DND-41 (cell line): ENCODE measurements around the gene SUMO2.

Source experiments
- ATAC-seq: fragments of 200-7000 bp; cut with Tn5 transposase; 3 replicates; pipeline ENCODE4 v1.9.1; 2021; ENCODE audit warnings: low read depth; ENCODE audit not compliant: insufficient read depth
- DNase-seq: peaks from one replicate; pipeline ENCODE4 v3.0.0-alpha.2; 2020
- H2AFZ ChIP-seq: 2 replicates; pipeline ENCODE4 v1.6.0; 2012; ENCODE audit warnings: low read depth, low read length
- H3K27ac ChIP-seq: 2 replicates; pipeline ENCODE4 v1.5.1; 2012; ENCODE audit warnings: low read length, inconsistent platforms
- H3K27me3 ChIP-seq: fragments of 200-600 bp; sonication (generic); 2 replicates; pipeline ENCODE4 v1.6.0; 2012; ENCODE audit warnings: low read length, mild to moderate bottlenecking, inconsistent platforms; ENCODE audit not compliant: insufficient read depth, poor library complexity
- H3K36me3 ChIP-seq: 2 replicates; pipeline ENCODE4 v1.5.1; 2012; ENCODE audit warnings: low read length, inconsistent platforms; ENCODE audit not compliant: insufficient read depth
- H3K4me1 ChIP-seq: 2 replicates; pipeline ENCODE4 v1.5.1; 2012; ENCODE audit warnings: mild to moderate bottlenecking, low read length; ENCODE audit not compliant: insufficient read depth
- H3K4me2 ChIP-seq: 2 replicates; pipeline ENCODE4 v1.6.0; 2012; ENCODE audit warnings: mild to moderate bottlenecking, moderate library complexity, low read length, inconsistent platforms; ENCODE audit not compliant: insufficient read depth
- H3K4me3 ChIP-seq, 2 experiments: fragments of 200-600 bp in 1 of 2; shearing (Covaris generic) in 1 of 2; 2 replicates each; pipeline ENCODE4 v1.5.1; 2012 to 2016; ENCODE audit warnings: inconsistent platforms in 2 of 2, low read length in 2 of 2, mild to moderate bottlenecking in 2 of 2, low read depth in 1 of 2, moderate library complexity in 1 of 2
- H3K79me2 ChIP-seq: 2 replicates; pipeline ENCODE4 v1.6.0; 2012; ENCODE audit warnings: low read length, inconsistent platforms; ENCODE audit not compliant: insufficient read depth
- H3K9ac ChIP-seq: 2 replicates; pipeline ENCODE4 v1.6.0; 2012; ENCODE audit warnings: low read depth, mild to moderate bottlenecking, inconsistent platforms, low read length, moderate library complexity
- H3K9me3 ChIP-seq: 2 replicates; pipeline ENCODE4 v1.5.1; 2012; ENCODE audit warnings: low read length, moderate library complexity, mild to moderate bottlenecking, inconsistent platforms; ENCODE audit not compliant: insufficient read depth, severe bottlenecking
- H4K20me1 ChIP-seq: 2 replicates; pipeline ENCODE4 v1.6.0; 2012; ENCODE audit warnings: low read length; ENCODE audit not compliant: insufficient read depth
- EZH2 ChIP-seq: IDR thresholded peaks from 3 replicates; pipeline ENCODE4 v1.6.1; 2012; ENCODE audit warnings: borderline replicate concordance, low read depth, mild to moderate bottlenecking, moderate library complexity, low read length, inconsistent platforms; ENCODE audit not compliant: severe bottlenecking
- TF ChIP-seq, protein P1 (sequence below): IDR thresholded peaks from 2 replicates; pipeline ENCODE4 v1.5.1; 2012; ENCODE audit warnings: borderline replicate concordance, low read length, moderate library complexity, mild to moderate bottlenecking; ENCODE audit not compliant: poor library complexity, severe bottlenecking; ENCODE audit errors: extremely low read depth

Gene SUMO2

DNA sequence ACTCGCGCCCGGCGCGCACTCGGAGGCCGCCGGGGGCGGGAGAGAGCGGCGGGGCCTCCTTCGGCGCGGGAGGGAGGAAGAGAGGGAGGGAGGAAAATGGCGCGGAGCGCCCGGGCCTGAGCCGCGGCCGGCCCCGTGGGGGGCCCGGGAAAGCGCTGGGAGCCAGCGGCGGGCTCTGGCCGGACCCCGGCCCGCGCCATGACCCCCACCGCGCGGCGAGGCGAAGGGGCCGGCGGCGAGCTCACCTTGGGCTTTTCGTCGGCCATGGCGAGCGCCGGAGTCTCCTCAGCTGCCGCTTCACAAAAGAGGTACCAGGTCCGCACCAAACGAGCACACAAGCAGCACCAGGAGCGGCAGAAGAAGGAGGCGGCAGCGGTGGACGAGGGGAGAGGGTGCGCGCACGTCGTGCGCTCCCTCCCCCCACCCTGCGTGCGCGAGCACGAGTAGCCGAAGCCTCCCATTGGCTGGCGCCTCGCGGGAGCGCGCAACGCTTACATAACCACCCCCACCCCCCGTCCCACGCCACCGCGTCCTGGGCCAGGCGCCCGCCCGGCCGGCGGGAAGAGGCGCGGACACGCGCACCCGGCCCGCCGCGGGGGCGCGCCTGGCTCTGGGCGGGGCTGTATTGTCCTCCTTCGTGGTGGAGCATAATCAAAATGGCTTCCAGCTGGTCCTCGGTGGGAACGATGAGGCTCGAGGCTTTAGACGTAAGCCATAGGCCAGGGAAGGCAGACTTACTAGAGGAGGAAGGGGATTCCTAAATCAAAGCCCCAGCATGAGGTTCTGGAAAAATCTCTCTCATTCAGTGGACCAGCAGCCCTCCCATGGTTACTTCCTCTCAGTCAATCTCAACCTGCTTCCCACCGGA, at the start of gene SUMO2:
Gene SUMO2 (minus strand): TSS at position 391 of the 868 bp plus-strand sequence. CDS start 125 bp downstream, at position 266.
- Histone ChIP-seq H3K36me3 (peaks cover 42% of the 10 kb centered on the region), H3K4me3 (peak within 1 kb of the TSS; percentile 80 to 97), H3K79me2 (peaks cover 62% of the 10 kb centered on the region), H3K4me1 (peaks cover 49% of the 10 kb centered on the region), H3K9me3 (no peaks in the 10 kb centered on the region), H2AFZ (peak within 1 kb of the TSS; percentile 86), H3K27me3 (no peaks in the 10 kb centered on the region), H4K20me1 (peaks cover 39% of the 10 kb centered on the region), H3K4me2 (peak within 1 kb of the TSS; percentile 78), H3K9ac (peak within 1 kb of the TSS; percentile 100), H3K27ac (peak within 1 kb of the TSS; percentile 95)
- TF ChIP-seq EZH2 = no peak
- TF ChIP-seq, protein P1, sequence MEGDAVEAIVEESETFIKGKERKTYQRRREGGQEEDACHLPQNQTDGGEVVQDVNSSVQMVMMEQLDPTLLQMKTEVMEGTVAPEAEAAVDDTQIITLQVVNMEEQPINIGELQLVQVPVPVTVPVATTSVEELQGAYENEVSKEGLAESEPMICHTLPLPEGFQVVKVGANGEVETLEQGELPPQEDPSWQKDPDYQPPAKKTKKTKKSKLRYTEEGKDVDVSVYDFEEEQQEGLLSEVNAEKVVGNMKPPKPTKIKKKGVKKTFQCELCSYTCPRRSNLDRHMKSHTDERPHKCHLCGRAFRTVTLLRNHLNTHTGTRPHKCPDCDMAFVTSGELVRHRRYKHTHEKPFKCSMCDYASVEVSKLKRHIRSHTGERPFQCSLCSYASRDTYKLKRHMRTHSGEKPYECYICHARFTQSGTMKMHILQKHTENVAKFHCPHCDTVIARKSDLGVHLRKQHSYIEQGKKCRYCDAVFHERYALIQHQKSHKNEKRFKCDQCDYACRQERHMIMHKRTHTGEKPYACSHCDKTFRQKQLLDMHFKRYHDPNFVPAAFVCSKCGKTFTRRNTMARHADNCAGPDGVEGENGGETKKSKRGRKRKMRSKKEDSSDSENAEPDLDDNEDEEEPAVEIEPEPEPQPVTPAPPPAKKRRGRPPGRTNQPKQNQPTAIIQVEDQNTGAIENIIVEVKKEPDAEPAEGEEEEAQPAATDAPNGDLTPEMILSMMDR = peak; percentile 27
- peak; percentile 79 for ATAC-seq
- DNase-seq = peak; percentile 97

DNA sequence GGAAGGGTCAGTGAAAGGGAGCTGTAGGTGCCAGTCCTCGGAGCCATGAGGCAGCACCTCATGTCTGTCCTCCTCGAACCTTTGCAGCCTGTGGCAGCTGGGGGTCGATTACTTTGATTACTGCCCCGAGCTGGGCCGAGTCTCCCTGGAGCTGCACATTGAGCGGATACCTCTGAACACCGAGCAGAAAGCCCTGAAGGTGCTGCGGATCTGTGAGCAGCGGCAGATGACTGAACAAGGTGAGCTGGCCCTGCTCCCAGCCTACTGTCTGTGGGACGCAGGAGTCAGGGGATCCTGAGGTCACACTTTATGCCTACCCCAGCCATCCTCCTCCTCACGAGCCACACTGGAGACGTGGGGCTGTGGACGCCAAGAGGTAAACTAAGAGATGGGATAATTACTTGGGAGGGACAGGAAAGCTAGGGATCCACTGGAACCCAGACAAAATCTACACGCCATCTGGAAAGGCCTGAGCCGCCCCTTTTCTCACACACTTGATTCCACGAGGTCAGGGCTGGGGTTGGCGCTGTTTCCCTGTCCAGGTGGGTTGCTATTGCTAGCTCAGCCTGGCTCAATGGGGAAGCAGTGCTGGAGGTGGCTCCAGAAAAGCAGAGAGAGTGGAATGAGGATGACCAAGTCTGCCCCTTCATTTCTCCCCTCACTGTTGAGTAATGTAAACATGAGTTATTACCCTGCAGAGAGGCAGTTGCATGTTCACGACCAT, 49.1 kb upstream of the SUMO2 start:
- H3K9ac ChIP-seq = no peak overlapping the region
- no peaks in the 10 kb centered on the region for H3K9me3 ChIP-seq
- H3K4me2 ChIP-seq = no peak overlapping the region
- no peak for TF ChIP-seq EZH2
- TF ChIP-seq, protein P1 = no peak
- no peaks in the 10 kb centered on the region for H3K4me1 ChIP-seq
- no peaks in the 10 kb centered on the region for H3K79me2 ChIP-seq
- H3K27me3 ChIP-seq = no peaks in the 10 kb centered on the region
- peaks cover 89% of the 10 kb centered on the region for H3K36me3 ChIP-seq
- ATAC-seq (no peak), DNase-seq (no peak)
- no peak overlapping the region for H2AFZ ChIP-seq
- no peak overlapping the region for H3K4me3 ChIP-seq
- H3K27ac ChIP-seq = no peak overlapping the region
- H4K20me1 ChIP-seq = peaks cover 5% of the 10 kb centered on the region; the same call in 1 of the 2 replicates

DNA sequence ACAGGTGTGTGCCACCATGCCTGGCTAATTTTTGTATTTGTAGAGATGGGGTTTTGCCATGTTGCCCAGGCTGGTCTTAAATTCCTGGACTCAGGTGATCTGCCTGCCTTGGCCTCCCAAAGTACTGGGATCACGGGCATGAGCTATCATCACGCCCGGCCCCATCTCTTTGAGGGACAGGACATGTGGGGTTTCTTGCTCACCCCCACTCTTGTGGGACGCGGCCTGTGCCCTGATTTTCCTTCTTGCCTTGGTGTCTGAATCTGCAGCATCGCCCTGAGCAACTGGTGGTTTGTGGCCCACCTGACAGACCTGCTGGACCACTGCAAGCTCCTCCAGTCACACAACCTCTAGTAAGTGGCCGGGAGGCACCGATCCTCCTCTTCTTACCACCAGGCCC, 48.3 kb upstream of the SUMO2 start:
- Histone ChIP-seq H3K4me1 (no peaks in the 10 kb centered on the region), H3K4me2 (no peak overlapping the region), H2AFZ (no peak overlapping the region), H3K79me2 (no peaks in the 10 kb centered on the region), H3K9ac (no peak overlapping the region), H3K9me3 (no peaks in the 10 kb centered on the region), H3K27ac (no peak overlapping the region), H4K20me1 (peaks cover 2% of the 10 kb centered on the region; the same call in 1 of the 2 replicates), H3K36me3 (peaks cover 89% of the 10 kb centered on the region), H3K27me3 (no peaks in the 10 kb centered on the region), H3K4me3 (no peak overlapping the region)
- ATAC-seq (no peak), DNase-seq (no peak)
- TF ChIP-seq, protein P1 = no peak
- TF ChIP-seq EZH2 = no peak
